ENCODE data around the gene CBX7.

Gene CBX7

GRCh38 chr22:39152511-39153219, at the start of gene CBX7:
CBX7 (minus strand) TSS chr22:39152680; CDS start chr22:39152444, 236 bp downstream.
- peak; percentile 83 to 98 for DNase-seq (ENCODE audit: low read depth in 2 of 2)

GRCh38 chr22:39197578-39197977, 45.1 kb upstream of the CBX7 start:
- no peak for DNase-seq (ENCODE audit: low read depth in 2 of 2)

- DNase-seq (ENCODE audit: low read depth in 2 of 2), result no peak
Measured at GRCh38 chr22:39194098-39194497, 41.6 kb upstream of the CBX7 start.

GRCh38 chr22:39188809-39189208, 36.3 kb upstream of the CBX7 start:
- no peak for DNase-seq (ENCODE audit: low read depth in 2 of 2)

- DNase-seq (ENCODE audit: low read depth in 2 of 2), result no peak
Measured at GRCh38 chr22:39185601-39186012, 33.1 kb upstream of the CBX7 start.

- no peak for DNase-seq (ENCODE audit: low read depth in 2 of 2)
Measured at GRCh38 chr22:39184586-39185577, 32.4 kb upstream of the CBX7 start.

GRCh38 chr22:39183991-39184585, 31.6 kb upstream of the CBX7 start:
- DNase-seq (ENCODE audit: low read depth in 2 of 2), result no peak

- DNase-seq (ENCODE audit: low read depth in 2 of 2), result no peak
Measured at GRCh38 chr22:39182478-39183030, 30.1 kb upstream of the CBX7 start.

- no peak for DNase-seq (ENCODE audit: low read depth in 2 of 2)
Measured at GRCh38 chr22:39181778-39182177, 29.3 kb upstream of the CBX7 start.

- DNase-seq (ENCODE audit: low read depth in 2 of 2), result no peak
Measured at GRCh38 chr22:39181356-39181755, 28.9 kb upstream of the CBX7 start.

- no peak for DNase-seq (ENCODE audit: low read depth in 2 of 2)
Measured at GRCh38 chr22:39179841-39180335, 27.4 kb upstream of the CBX7 start.

- DNase-seq (ENCODE audit: low read depth in 2 of 2), result no peak
Measured at GRCh38 chr22:39179401-39179827, 26.9 kb upstream of the CBX7 start.

GRCh38 chr22:39178206-39179111, 26.0 kb upstream of the CBX7 start:
- no peak for DNase-seq (ENCODE audit: low read depth in 2 of 2)

- DNase-seq (ENCODE audit: low read depth in 2 of 2), result no peak
Measured at GRCh38 chr22:39177791-39178190, 25.3 kb upstream of the CBX7 start.

GRCh38 chr22:39177456-39177775, 24.9 kb upstream of the CBX7 start:
- DNase-seq (ENCODE audit: low read depth in 2 of 2), result no peak

GRCh38 chr22:39176714-39177455, 24.4 kb upstream of the CBX7 start:
- DNase-seq (ENCODE audit: low read depth in 2 of 2), result no peak

- no peak for DNase-seq (ENCODE audit: low read depth in 2 of 2)
Measured at GRCh38 chr22:39176143-39176713, 23.7 kb upstream of the CBX7 start.

- DNase-seq (ENCODE audit: low read depth in 2 of 2), result no peak
Measured at GRCh38 chr22:39175353-39176142, 23.1 kb upstream of the CBX7 start.
